ENCODE data around the gene PTTG1IP. TPM values are rescaled to one million over a fixed set of nuclear protein-coding genes. Genes with fewer than 3 reads are reported as not detected.
A peak's percentile ranks its signal among the peaks of the same experiment; 100 is the strongest.

The PTTG1IP gene
- total RNA-seq, 4 donors from 2014 or later, result 175 to 328 (median 234) TPM

- WGBS, 2 donors, result 7 to 13% methylated on average over 14 of the region's 14 CpGs
Observed at GRCh38 chr21:44871576-44872269, 1.8 kb downstream of the PTTG1IP start.

DNA sequence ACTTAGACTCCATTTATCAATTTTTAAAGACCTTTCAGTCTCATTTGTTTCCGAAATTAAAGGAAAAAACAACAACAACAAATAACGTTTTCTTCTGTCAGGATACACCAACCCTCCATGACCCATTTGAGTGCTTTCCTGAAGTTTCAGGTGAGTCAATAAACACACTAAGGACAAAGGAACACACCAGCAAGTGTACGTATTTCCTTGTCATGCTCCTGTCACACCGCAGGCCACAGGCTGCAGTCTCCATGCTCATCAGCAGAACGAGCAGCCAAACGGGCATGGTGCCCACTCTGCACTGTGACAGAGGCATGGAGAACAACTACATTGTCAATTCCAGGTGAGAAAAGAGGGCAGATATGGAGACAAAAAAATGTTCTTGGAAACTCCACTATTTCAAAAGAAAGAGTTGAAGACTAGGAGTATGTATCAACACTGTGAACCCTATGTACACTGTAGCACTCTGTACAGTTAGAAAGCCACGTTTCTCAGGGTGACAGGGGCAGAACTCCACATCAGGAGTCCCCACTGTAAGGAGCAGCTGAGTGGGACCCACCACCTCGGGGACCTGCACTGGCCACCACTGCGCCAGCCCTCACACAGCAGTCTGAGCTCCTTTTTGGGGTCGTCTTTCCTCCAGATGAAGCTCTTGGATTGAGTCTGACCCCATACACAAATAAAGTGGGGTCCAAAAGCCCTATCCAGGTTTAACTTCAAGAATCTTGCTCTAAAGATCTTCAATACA, 2.6 kb downstream of the PTTG1IP start:
- Histone ChIP-seq H3K4me3 (peak overlapping the region in 1 of 4 donors; percentile 99), H3K27ac (peak overlapping the region; percentile 28 to 95 (median 90)), H3K27me3 (no peaks in the 10 kb centered on the region), H3K36me3 (no peaks in the 10 kb centered on the region), H3K4me1 (peaks cover 0 to 85% (median 53%) of the 10 kb centered on the region in 4 donors), H3K9me3 (no peaks in the 10 kb centered on the region)
- 60 to 62% methylated on average over 10 of the region's 10 CpGs for WGBS, 2 donors
- peak in 1 of 2 donors; percentile 28 for DNase-seq (ENCODE audit: low spot score in 2 of 2)
- TF ChIP-seq CTCF (IDR thresholded peaks at IDR 0.05) (no peak), EP300 (IDR thresholded peaks at IDR 0.05) (no peak), POLR2A (IDR thresholded peaks at IDR 0.05) (no peak)

More at GRCh38 chr21:44871576-44872269, 1.8 kb downstream of the PTTG1IP start:
- H3K27ac ChIP-seq, result peak overlapping the region in 3 of 4 donors; percentile 87 to 95 (median 94)
- H3K4me3 ChIP-seq, result peak overlapping the region; percentile 76 to 99 (median 94)
- no peaks in the 10 kb centered on the region for H3K36me3 ChIP-seq
- DNase-seq (ENCODE audit: low spot score in 2 of 2), result peak in 1 of 2 donors; percentile 64
- H3K4me1 ChIP-seq, result peaks cover 0 to 83% (median 50%) of the 10 kb centered on the region in 4 donors
- no peaks in the 10 kb centered on the region for H3K27me3 ChIP-seq
- TF ChIP-seq POLR2A (IDR thresholded peaks at IDR 0.05), result no peak
- TF ChIP-seq EP300 (IDR thresholded peaks at IDR 0.05), result peak in 1 of 2 donors; percentile 49
- H3K9me3 ChIP-seq, result no peaks in the 10 kb centered on the region

DNA sequence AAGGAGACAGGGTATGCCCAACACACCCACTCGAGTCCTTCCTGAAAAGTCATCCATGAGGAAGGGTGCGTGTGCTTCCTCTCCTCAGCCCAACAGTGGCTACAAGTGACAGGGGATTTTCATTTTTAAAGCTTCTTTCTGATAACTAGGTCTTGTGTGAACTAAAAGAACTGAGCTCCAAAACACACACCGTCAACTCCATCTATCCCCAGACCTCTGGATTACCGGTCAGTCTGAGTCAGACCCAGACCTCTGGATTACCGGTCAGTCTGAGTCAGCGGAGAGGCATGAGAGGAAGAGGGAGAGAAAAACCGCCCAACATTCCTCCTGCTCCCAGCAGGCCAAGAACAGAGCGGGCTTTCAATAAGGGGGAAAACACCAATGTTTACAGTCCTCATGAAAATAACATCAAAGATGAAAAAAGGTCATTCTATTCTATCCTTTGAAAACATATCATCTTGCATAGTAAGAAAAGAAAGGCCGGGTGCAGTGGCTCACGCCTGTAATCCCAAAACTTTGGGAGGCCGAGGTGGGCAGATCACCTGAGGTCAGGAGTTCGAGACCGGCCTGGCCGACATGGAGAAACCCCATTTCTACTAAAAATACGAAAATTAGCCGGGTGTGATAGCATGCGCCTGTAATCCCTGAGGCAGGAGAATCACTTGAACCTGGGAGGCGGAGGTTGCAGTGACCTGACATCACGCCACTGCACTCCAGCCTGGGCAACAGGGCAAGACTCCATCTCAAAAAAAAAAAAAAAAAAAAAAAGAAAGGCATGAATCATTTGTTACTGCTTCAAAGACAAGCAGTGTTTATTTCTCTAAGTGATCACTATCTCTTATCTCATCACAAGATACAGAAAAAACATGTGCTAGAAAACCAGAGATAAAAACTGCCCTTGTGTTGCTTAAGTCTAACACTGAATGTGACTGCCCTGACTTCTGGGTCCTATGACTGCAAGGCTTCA, 3.4 kb downstream of the PTTG1IP start:
- H3K27ac ChIP-seq, result peak overlapping the region; percentile 28 to 95 (median 90)
- H3K36me3 ChIP-seq, result peaks cover 0 to 8% (median 3%) of the 10 kb centered on the region in 3 donors
- no peaks in the 10 kb centered on the region for H3K9me3 ChIP-seq
- peaks cover 0 to 87% (median 60%) of the 10 kb centered on the region in 4 donors for H3K4me1 ChIP-seq
- no peaks in the 10 kb centered on the region for H3K27me3 ChIP-seq
- TF ChIP-seq POLR2A (IDR thresholded peaks at IDR 0.05) (peak in 1 of 2 donors; percentile 11), CTCF (IDR thresholded peaks at IDR 0.05) (no peak), EP300 (IDR thresholded peaks at IDR 0.05) (peak in 1 of 2 donors; percentile 82)
- 26 to 31% methylated on average over 19 of the region's 19 CpGs for WGBS, 2 donors
- H3K4me3 ChIP-seq, result peak overlapping the region in 1 of 4 donors; percentile 7
- DNase-seq (ENCODE audit: low spot score in 2 of 2), result peak in 1 of 2 donors; percentile 65

- no peak for TF ChIP-seq POLR2A (IDR thresholded peaks at IDR 0.05)
- TF ChIP-seq EP300 (IDR thresholded peaks at IDR 0.05), result no peak
- TF ChIP-seq CTCF (IDR thresholded peaks at IDR 0.05), result no peak
- Histone ChIP-seq H3K4me3 (no peak overlapping the region), H3K4me1 (peaks cover 0 to 82% (median 56%) of the 10 kb centered on the region in 4 donors), H3K27me3 (no peaks in the 10 kb centered on the region), H3K27ac (peak overlapping the region; percentile 17 to 95 (median 60)), H3K9me3 (no peaks in the 10 kb centered on the region), H3K36me3 (peaks cover 0 to 21% (median 9%) of the 10 kb centered on the region in 3 donors)
- 91 to 92% methylated on average over 7 of the region's 7 CpGs for WGBS, 2 donors
- no peak for DNase-seq (ENCODE audit: low spot score in 2 of 2)
Observed at GRCh38 chr21:44868707-44869106, 4.8 kb downstream of the PTTG1IP start.

Data from tibial nerve (tissue), 4 donors.